HepG2 (cell line): ENCODE results near the gene NDUFS6. TPM values are rescaled to one million over a fixed set of nuclear protein-coding genes. Genes with fewer than 3 reads are reported as not detected.

ENCODE experiments used
- ATAC-seq: fragments of 200-7000 bp; cut with Tn5 transposase; 3 replicates; pipeline ENCODE4 v1.9.1; 2020; ENCODE audit warnings: mild to moderate bottlenecking, moderate library complexity
- BruUV-seq: library from RNA; stranded (reverse); fragments of 400-500 nt; replicated peaks from 2 replicates; lab custom pipeline; 2021; lab: Mats Ljungman, UMichigan
- CTCF ChIA-PET: fragments of 300-600 bp; formaldehyde crosslinking; extraction: SDS; loops from one replicate; lab custom pipeline; 2021; ENCODE audit warnings: low total read pairs, inconsistent platforms, low intra/inter-chr PET ratio; lab: Yijun Ruan, JAX
- POLR2A ChIA-PET: fragments of 350-600 bp; sonication (Branson Sonifier 250); formaldehyde crosslinking; loops from one replicate; lab custom pipeline; 2020; ENCODE audit warnings: antibody characterized with exemption, inconsistent platforms; lab: Yijun Ruan, JAX
- DNase-seq: peaks from one replicate; pipeline ENCODE4 v3.0.0-alpha.2; 2015; ENCODE audit warnings: low spot score
- FAIRE-seq: peaks from 3 replicates; lab custom pipeline; 2011; peaks lifted over from hg19 to GRCh38; lab: Jason Lieb, UNC
- H2AFZ ChIP-seq: one replicate; pipeline ENCODE4 v1.6.1; 2011; ENCODE audit warnings: low read length, inconsistent platforms
- H3K27ac ChIP-seq: fragments of 300-600 bp; 3 replicates; pipeline ENCODE4 v1.8.0; 2011; ENCODE audit warnings: mixed run types, mild to moderate bottlenecking, mixed read lengths, low read length, inconsistent platforms; ENCODE audit not compliant: insufficient read depth; ENCODE audit errors: extremely low read length
- H3K27me3 ChIP-seq, 2 experiments: fragments of 200-600 bp in 1 of 2; 2 replicates in 1 of 2; 3 replicates in 1 of 2; pipeline versions ENCODE4 v1.6.0 to v1.8.0; 2011; ENCODE audit warnings: low read length in 2 of 2, mild to moderate bottlenecking in 2 of 2, moderate library complexity in 2 of 2, inconsistent platforms in 1 of 2; ENCODE audit not compliant: insufficient read depth in 2 of 2, control insufficient read depth in 1 of 2
- H3K36me3 ChIP-seq, 2 experiments: fragments of 200-600 bp in 1 of 2; replicated peaks in 1 of 2; 2 replicates in 1 of 2; 3 replicates in 1 of 2; pipeline versions ENCODE4 v1.5.1 to v1.8.0; 2011; ENCODE audit warnings: low read length in 2 of 2, inconsistent platforms in 1 of 2; ENCODE audit not compliant: insufficient read depth in 2 of 2, control insufficient read depth in 1 of 2
- H3K4me1 ChIP-seq: 2 replicates; pipeline ENCODE4 v1.5.1; 2012; ENCODE audit warnings: low read length, inconsistent platforms; ENCODE audit not compliant: insufficient read depth
- H3K4me2 ChIP-seq: 2 replicates; pipeline ENCODE4 v1.6.0; 2011; ENCODE audit warnings: low read depth, low read length, inconsistent platforms
- H3K4me3 ChIP-seq, 3 experiments: fragments of 200-600 bp in 1 of 3; sonication (generic), shearing (Covaris generic) in 1 of 3; replicated peaks in 1 of 3; 2 replicates each; pipeline ENCODE4 v1.5.1; 2011 to 2016; ENCODE audit warnings: low read length in 3 of 3, inconsistent platforms in 2 of 3, low read depth in 2 of 3, mild to moderate bottlenecking in 2 of 3, control low read depth in 1 of 3, mixed read lengths in 1 of 3; ENCODE audit not compliant: insufficient read depth in 1 of 3
- H3K79me2 ChIP-seq: one replicate; pipeline ENCODE4 v1.6.1; 2011; ENCODE audit warnings: low read length, inconsistent platforms; ENCODE audit not compliant: insufficient read depth
- H3K9ac ChIP-seq: 2 replicates; pipeline ENCODE4 v1.6.0; 2011; ENCODE audit warnings: mild to moderate bottlenecking, low read depth, low read length, inconsistent platforms; ENCODE audit not compliant: insufficient read depth
- H3K9me3 ChIP-seq: 2 replicates; pipeline ENCODE4 v1.5.1; 2012; ENCODE audit warnings: mild to moderate bottlenecking, low read length
- H4K20me1 ChIP-seq: 2 replicates; pipeline ENCODE4 v1.6.0; 2011; ENCODE audit warnings: inconsistent platforms, mild to moderate bottlenecking, low read length, moderate library complexity; ENCODE audit not compliant: insufficient read depth
- HNRNPUL1 ChIP-seq: fragments of 200-400 bp; formaldehyde crosslinking; IDR thresholded peaks from 2 replicates; pipeline ENCODE4 v1.6.1; 2017; ENCODE audit warnings: low read depth, mild to moderate bottlenecking, low read length, moderate library complexity
- ISX ChIP-seq: sonication (generic); formaldehyde crosslinking; conservative IDR thresholded peaks from 2 replicates; pipeline ENCODE4 v1.5.0; 2020; ENCODE audit warnings: missing genetic modification reagents
- MED1 ChIP-seq: sonication (generic); formaldehyde crosslinking; IDR thresholded peaks from 2 replicates; pipeline ENCODE4 v1.4.0; 2020; ENCODE audit warnings: missing genetic modification reagents
- MXD4 ChIP-seq: IDR thresholded peaks from 2 replicates; pipeline ENCODE4 v1.6.1; 2016; ENCODE audit warnings: mild to moderate bottlenecking, missing biosample characterization, missing genetic modification reagents
- RCOR2 ChIP-seq: IDR thresholded peaks from 2 replicates; pipeline ENCODE4 v1.6.1; 2016; ENCODE audit warnings: missing biosample characterization, missing genetic modification reagents
- SRSF1 ChIP-seq: fragments of 200-400 bp; formaldehyde crosslinking; optimal IDR thresholded peaks from 2 replicates; pipeline ENCODE3; 2017; ENCODE audit warnings: mild to moderate bottlenecking, low read depth, low read length, moderate library complexity
- YEATS4 ChIP-seq: sonication (generic); formaldehyde crosslinking; IDR thresholded peaks from 2 replicates; pipeline ENCODE4 v1.4.0; 2020; ENCODE audit warnings: missing genetic modification reagents, borderline replicate concordance
- ZNF24 ChIP-seq: fragments of 450-650 bp; IDR thresholded peaks from 2 replicates; pipeline ENCODE4 v1.6.1; 2017; ENCODE audit warnings: antibody characterized with exemption, mild to moderate bottlenecking
- ZNF329 ChIP-seq: sonication (generic); formaldehyde crosslinking; IDR thresholded peaks from 2 replicates; pipeline ENCODE4 v1.9.0; 2021; ENCODE audit warnings: low read depth, mild to moderate bottlenecking, missing genetic modification reagents
- ZNF660 ChIP-seq: sonication (generic); formaldehyde crosslinking; IDR thresholded peaks from 2 replicates; pipeline ENCODE4 v1.5.1; 2020; ENCODE audit warnings: mild to moderate bottlenecking, low read depth, missing genetic modification reagents, borderline replicate concordance
- ZSCAN21 ChIP-seq: sonication (generic); formaldehyde crosslinking; IDR thresholded peaks from 2 replicates; pipeline ENCODE4 v1.8.0; 2022; ENCODE audit warnings: mild to moderate bottlenecking, missing genetic modification reagents, moderate library complexity, borderline replicate concordance
- WGBS: methylation state at CpG from one replicate; pipeline ENCODE4 v1.1.6; 2017; ENCODE audit warnings: low lambda C conversion rate; 5-methylcytosine and 5-hydroxymethylcytosine counted together
- in situ Hi-C: cut with HindIII; loops from 2 replicates; pipeline ENCODE4 v1.10.0; 2017; ENCODE audit warnings: low pct_unique_long_range_greater_than_20kb; ENCODE audit not compliant: extremely low pct_ligation_motif_present
- intact Hi-C: fragments of 100-400 bp; cut with micrococcal nuclease; formaldehyde crosslinking; loops from one replicate; pipeline ENCODE4 v1.10.0; 2022; ENCODE audit not compliant: unreplicated experiment
- polyA plus RNA-seq, 8 experiments: library from polyadenylated mRNA; depleted of rRNA in 3 of 8; stranded (reverse) in 7 of 8; unstranded in 1 of 8; fragments of >200 nt; fragmentation: Illumina TruSeq in 4 of 8; extraction: Trizol in 4 of 8; gene quantifications; 2 replicates each; pipeline versions ENCODE4 v1.2.1 to v1.2.3, GENCODE V29; 2011 to 2016; ENCODE audit warnings: low read depth in 4 of 8, missing spikeins in 1 of 8, mixed read lengths in 1 of 8; ENCODE audit not compliant: insufficient read depth in 1 of 8
- total RNA-seq, 5 experiments: library from RNA; depleted of rRNA; stranded (reverse); fragments of >200 nt; fragmentation: Illumina TruSeq; extraction: Trizol; gene quantifications; 2 replicates each; pipeline ENCODE4 v1.2.3, GENCODE V29; 2016; ENCODE audit warnings: low read depth in 1 of 5
- TF ChIP-seq, protein P1 (sequence below): sonication (generic); formaldehyde crosslinking; IDR thresholded peaks from 2 replicates; pipeline ENCODE4 v1.5.1; 2020; ENCODE audit warnings: mild to moderate bottlenecking, missing genetic modification reagents, moderate library complexity
- TF ChIP-seq, protein P2 (sequence below): sonication (generic); formaldehyde crosslinking; IDR thresholded peaks from 2 replicates; pipeline ENCODE4 v1.8.0; 2023; ENCODE audit warnings: mild to moderate bottlenecking, missing genetic modification reagents
- TF ChIP-seq, protein P3 (sequence below): IDR thresholded peaks from 2 replicates; pipeline ENCODE4 v1.6.1; 2016; ENCODE audit warnings: missing biosample characterization, missing genetic modification reagents, low read depth

The NDUFS6 gene
- total and polyA plus RNA-seq, 2 of the 13 experiments (the other 11 are each of a cell fraction or from before 2014, with no cell fraction given), result 23.7 to 50.4 TPM

GRCh38 chr5:1824109-1824821 is 23.1 kb downstream of the NDUFS6 start (continued):
- TF ChIP-seq ZNF660 (CRISPR knock-in tag), result no peak
- TF ChIP-seq, protein P1, sequence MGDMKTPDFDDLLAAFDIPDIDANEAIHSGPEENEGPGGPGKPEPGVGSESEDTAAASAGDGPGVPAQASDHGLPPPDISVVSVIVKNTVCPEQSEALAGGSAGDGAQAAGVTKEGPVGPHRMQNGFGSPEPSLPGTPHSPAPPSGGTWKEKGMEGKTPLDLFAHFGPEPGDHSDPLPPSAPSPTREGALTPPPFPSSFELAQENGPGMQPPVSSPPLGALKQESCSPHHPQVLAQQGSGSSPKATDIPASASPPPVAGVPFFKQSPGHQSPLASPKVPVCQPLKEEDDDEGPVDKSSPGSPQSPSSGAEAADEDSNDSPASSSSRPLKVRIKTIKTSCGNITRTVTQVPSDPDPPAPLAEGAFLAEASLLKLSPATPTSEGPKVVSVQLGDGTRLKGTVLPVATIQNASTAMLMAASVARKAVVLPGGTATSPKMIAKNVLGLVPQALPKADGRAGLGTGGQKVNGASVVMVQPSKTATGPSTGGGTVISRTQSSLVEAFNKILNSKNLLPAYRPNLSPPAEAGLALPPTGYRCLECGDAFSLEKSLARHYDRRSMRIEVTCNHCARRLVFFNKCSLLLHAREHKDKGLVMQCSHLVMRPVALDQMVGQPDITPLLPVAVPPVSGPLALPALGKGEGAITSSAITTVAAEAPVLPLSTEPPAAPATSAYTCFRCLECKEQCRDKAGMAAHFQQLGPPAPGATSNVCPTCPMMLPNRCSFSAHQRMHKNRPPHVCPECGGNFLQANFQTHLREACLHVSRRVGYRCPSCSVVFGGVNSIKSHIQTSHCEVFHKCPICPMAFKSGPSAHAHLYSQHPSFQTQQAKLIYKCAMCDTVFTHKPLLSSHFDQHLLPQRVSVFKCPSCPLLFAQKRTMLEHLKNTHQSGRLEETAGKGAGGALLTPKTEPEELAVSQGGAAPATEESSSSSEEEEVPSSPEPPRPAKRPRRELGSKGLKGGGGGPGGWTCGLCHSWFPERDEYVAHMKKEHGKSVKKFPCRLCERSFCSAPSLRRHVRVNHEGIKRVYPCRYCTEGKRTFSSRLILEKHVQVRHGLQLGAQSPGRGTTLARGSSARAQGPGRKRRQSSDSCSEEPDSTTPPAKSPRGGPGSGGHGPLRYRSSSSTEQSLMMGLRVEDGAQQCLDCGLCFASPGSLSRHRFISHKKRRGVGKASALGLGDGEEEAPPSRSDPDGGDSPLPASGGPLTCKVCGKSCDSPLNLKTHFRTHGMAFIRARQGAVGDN (CRISPR knock-in tag), result no peak
- no peak for TF ChIP-seq ZNF329 (CRISPR knock-in tag)
- no peak for TF ChIP-seq MED1 (CRISPR knock-in tag)

GRCh38 chr5:1824903-1825841 is 24.0 kb downstream of the NDUFS6 start:
- BruUV-seq, result no TSS peak
- H2AFZ ChIP-seq, result no peak overlapping the region
- no peak for DNase-seq
- no peaks in the 10 kb centered on the region for H3K9me3 ChIP-seq
- in situ Hi-C loops, result no loop called here
- no peak for ATAC-seq
- intact Hi-C loops, result no loop called here
- no peaks in the 10 kb centered on the region for H3K27me3 ChIP-seq
- no peak overlapping the region for H3K9ac ChIP-seq
- FAIRE-seq, result no peak
- no peaks in the 10 kb centered on the region for H3K79me2 ChIP-seq
- POLR2A ChIA-PET, result no interaction called here
- 94% methylated on average over 12 of the region's 27 CpGs for WGBS
- peaks cover 10% of the 10 kb centered on the region for H3K4me1 ChIP-seq
- H3K27ac ChIP-seq, result no peak overlapping the region
- no peak overlapping the region for H3K4me2 ChIP-seq
- no peaks in the 10 kb centered on the region for H4K20me1 ChIP-seq
- H3K4me3 ChIP-seq, result no peak overlapping the region
- CTCF ChIA-PET, result no interaction called here
- peaks cover 8 to 30% of the 10 kb centered on the region in 2 experiments for H3K36me3 ChIP-seq
- TF ChIP-seq YEATS4 (CRISPR knock-in tag), result no peak
- TF ChIP-seq RCOR2 (CRISPR knock-in tag), result no peak
- no peak for TF ChIP-seq ZSCAN21 (CRISPR knock-in tag)
- no peak for TF ChIP-seq SRSF1
- TF ChIP-seq ZNF24, result no peak
- TF ChIP-seq, protein P2, sequence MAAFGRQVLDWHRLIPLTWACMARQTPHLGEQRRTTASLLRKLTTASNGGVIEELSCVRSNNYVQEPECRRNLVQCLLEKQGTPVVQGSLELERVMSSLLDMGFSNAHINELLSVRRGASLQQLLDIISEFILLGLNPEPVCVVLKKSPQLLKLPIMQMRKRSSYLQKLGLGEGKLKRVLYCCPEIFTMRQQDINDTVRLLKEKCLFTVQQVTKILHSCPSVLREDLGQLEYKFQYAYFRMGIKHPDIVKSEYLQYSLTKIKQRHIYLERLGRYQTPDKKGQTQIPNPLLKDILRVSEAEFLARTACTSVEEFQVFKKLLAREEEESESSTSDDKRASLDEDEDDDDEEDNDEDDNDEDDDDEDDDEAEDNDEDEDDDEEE (CRISPR knock-in tag), result no peak
- TF ChIP-seq, protein P3, sequence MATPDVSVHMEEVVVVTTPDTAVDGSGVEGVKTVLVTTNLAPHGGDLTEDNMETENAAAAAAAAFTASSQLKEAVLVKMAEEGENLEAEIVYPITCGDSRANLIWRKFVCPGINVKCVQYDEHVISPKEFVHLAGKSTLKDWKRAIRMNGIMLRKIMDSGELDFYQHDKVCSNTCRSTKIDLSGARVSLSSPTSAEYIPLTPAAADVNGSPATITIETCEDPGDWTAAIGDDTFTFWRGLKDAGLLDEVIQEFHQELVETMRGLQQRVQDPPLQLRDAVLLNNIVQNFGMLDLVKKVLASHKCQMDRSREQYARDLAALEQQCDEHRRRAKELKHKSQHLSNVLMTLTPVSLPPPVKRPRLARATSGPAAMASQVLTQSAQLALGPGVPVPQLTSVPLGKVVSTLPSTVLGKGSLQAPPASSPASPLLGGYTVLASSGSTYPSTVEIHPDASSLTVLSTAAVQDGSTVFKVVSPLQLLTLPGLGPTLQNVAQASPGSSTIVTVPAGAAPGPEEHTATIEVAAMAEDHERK, result no peak
- TF ChIP-seq ISX (CRISPR knock-in tag), result no peak
- TF ChIP-seq MXD4 (CRISPR knock-in tag), result no peak
- TF ChIP-seq HNRNPUL1, result no peak
